ENCODE data around the gene TBXAS1.

DNA sequence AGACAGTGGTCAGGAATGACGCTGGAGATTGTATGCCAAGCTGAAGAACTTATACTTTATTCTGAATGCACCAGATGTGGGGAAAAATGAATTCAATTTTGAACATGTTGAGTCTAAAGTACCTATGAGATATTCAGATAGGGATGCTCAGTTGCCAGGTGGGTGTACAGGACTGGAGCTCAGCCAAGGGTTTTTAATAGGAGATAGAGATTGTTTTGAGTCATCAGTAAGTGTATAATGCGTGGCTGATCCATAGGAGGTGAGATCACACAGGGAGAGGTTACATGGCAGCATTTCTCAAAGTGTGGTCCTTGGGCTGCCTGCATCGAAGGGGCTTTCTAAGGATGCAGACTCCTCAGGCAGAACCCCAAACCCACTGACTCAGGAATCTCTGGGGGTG is 44.4 kb upstream of the TBXAS1 start:
- TF ChIP-seq EP300 (IDR thresholded peaks at IDR 0.05; ENCODE audit: borderline replicate concordance in 1 of 2, low read depth in 2 of 2, low read length in 2 of 2): no peak
- no peak for TF ChIP-seq ASH2L (IDR thresholded peaks at IDR 0.05; ENCODE audit: low read length)
- no peak for TF ChIP-seq CHD1 (IDR thresholded peaks at IDR 0.05; ENCODE audit: low read depth, low read length)
- no peak for TF ChIP-seq NANOG (IDR thresholded peaks at IDR 0.05; ENCODE audit: insufficient read depth, low read depth, low read length, poor library complexity, severe bottlenecking)
- TF ChIP-seq, protein P1, sequence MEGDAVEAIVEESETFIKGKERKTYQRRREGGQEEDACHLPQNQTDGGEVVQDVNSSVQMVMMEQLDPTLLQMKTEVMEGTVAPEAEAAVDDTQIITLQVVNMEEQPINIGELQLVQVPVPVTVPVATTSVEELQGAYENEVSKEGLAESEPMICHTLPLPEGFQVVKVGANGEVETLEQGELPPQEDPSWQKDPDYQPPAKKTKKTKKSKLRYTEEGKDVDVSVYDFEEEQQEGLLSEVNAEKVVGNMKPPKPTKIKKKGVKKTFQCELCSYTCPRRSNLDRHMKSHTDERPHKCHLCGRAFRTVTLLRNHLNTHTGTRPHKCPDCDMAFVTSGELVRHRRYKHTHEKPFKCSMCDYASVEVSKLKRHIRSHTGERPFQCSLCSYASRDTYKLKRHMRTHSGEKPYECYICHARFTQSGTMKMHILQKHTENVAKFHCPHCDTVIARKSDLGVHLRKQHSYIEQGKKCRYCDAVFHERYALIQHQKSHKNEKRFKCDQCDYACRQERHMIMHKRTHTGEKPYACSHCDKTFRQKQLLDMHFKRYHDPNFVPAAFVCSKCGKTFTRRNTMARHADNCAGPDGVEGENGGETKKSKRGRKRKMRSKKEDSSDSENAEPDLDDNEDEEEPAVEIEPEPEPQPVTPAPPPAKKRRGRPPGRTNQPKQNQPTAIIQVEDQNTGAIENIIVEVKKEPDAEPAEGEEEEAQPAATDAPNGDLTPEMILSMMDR (IDR thresholded peaks at IDR 0.05; ENCODE audit: control extremely low read depth in 1 of 3, insufficient read depth in 1 of 3, low read depth in 1 of 3, low read length in 3 of 3): no peak
- no peak for TF ChIP-seq SRF (IDR thresholded peaks at IDR 0.05; ENCODE audit: low read depth, low read length)
- no peak for TF ChIP-seq TAF1 (IDR thresholded peaks at IDR 0.05; ENCODE audit: low read depth, low read length)
- no peak for TF ChIP-seq POLR2A (IDR thresholded peaks at IDR 0.05; ENCODE audit: control extremely low read depth in 1 of 2, low read depth in 2 of 2, low read length in 2 of 2)

Data from H1 (cell line).